Measurements from ENCODE around the gene PALLD. TPM values are rescaled to one million over a fixed set of nuclear protein-coding genes. Genes with fewer than 3 reads are reported as not detected.
A peak's percentile ranks its signal among the peaks of the same experiment; 100 is the strongest.

Gene PALLD
- total and polyA plus RNA-seq, 2 donors (not counting 3 experiments of a cell fraction or from before 2014, with no cell fraction given) = 13.4 to 48.2 TPM

- TF ChIP-seq FOS (IDR thresholded peaks at IDR 0.05; ENCODE audit: borderline replicate concordance, insufficient read depth, low read length) (no peak), EZH2 (IDR thresholded peaks at IDR 0.05; ENCODE audit: borderline replicate concordance, low read depth, low read length, severe bottlenecking) (no peak), GATA2 (IDR thresholded peaks at IDR 0.05; ENCODE audit: insufficient read depth, insufficient read length, low read depth, low read length) (peak; percentile 29), POLR2A (IDR thresholded peaks at IDR 0.05; ENCODE audit: low read depth, low read length) (no peak), JUN (IDR thresholded peaks at IDR 0.05; ENCODE audit: borderline replicate concordance, insufficient read depth, insufficient read length, low read depth) (peak; percentile 49), MAX (IDR thresholded peaks at IDR 0.05; ENCODE audit: insufficient read depth, insufficient read length) (no peak)
- TF ChIP-seq, protein P1, sequence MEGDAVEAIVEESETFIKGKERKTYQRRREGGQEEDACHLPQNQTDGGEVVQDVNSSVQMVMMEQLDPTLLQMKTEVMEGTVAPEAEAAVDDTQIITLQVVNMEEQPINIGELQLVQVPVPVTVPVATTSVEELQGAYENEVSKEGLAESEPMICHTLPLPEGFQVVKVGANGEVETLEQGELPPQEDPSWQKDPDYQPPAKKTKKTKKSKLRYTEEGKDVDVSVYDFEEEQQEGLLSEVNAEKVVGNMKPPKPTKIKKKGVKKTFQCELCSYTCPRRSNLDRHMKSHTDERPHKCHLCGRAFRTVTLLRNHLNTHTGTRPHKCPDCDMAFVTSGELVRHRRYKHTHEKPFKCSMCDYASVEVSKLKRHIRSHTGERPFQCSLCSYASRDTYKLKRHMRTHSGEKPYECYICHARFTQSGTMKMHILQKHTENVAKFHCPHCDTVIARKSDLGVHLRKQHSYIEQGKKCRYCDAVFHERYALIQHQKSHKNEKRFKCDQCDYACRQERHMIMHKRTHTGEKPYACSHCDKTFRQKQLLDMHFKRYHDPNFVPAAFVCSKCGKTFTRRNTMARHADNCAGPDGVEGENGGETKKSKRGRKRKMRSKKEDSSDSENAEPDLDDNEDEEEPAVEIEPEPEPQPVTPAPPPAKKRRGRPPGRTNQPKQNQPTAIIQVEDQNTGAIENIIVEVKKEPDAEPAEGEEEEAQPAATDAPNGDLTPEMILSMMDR (IDR thresholded peaks at IDR 0.05; ENCODE audit: extremely low read depth in 1 of 2, insufficient read depth in 1 of 2, low read depth in 1 of 2, low read length in 2 of 2) = no peak
- ChIA-PET CTCF (interaction anchor here (0.7 kb wide), 1 partner anchor 10 kb away, joined by 5 read pairs; no protein-coding TSS in a partner anchor), POLR2A (no interaction called here)
- intact Hi-C loops (cut with micrococcal nuclease) = loop anchor here (1.0 kb wide), 1 partner anchor 11 kb away; no protein-coding TSS in a partner anchor
- Histone ChIP-seq H3K4me1 (ENCODE audit: control insufficient read depth, extremely low read depth, insufficient read depth, low read length) (peaks cover 26% of the 10 kb centered on the region), H3K27me3 (ENCODE audit: control insufficient read depth in 2 of 2, insufficient read depth in 2 of 2, low read length in 2 of 2) (no peaks in the 10 kb centered on the region), H3K79me2 (ENCODE audit: control insufficient read depth, insufficient read depth, low read length) (no peaks in the 10 kb centered on the region), H3K9ac (replicated peaks; ENCODE audit: extremely low read depth, insufficient read depth, low read length) (peak overlapping the region; percentile 45), H4K20me1 (replicated peaks; ENCODE audit: control insufficient read depth, extremely low read depth, insufficient read depth, low read length) (no peaks in the 10 kb centered on the region), H3K9me3 (replicated peaks; ENCODE audit: control insufficient read depth, insufficient read depth, low read length) (no peaks in the 10 kb centered on the region), H3K4me2 (ENCODE audit: insufficient read depth, low read length) (peak overlapping the region; percentile 53), H3K9me1 (replicated peaks; ENCODE audit: control insufficient read depth, extremely low read depth, insufficient read depth, low read length) (no peaks in the 10 kb centered on the region), H2AFZ (ENCODE audit: low read depth, low read length) (peak overlapping the region; percentile 58), H3K36me3 (ENCODE audit: control insufficient read depth in 2 of 2, extremely low read depth in 1 of 2, insufficient read depth in 2 of 2, low read length in 2 of 2) (no peaks in the 10 kb centered on the region), H3K4me3 (replicated peaks in 1 of 3; ENCODE audit: insufficient read depth in 1 of 3, low read depth in 1 of 3, low read length in 3 of 3) (peak overlapping the region in 2 of 3 experiments; percentile 11 to 30), H3K27ac (ENCODE audit: insufficient read depth, low read depth, low read length) (peak overlapping the region; percentile 39)
- BruUV-seq (replicated peaks) = TSS peak; percentile 75
- DNase-seq (ENCODE audit: low read depth, low spot score) (peak; percentile 98), FAIRE-seq (peak; percentile 70)
- dilution Hi-C loops (cut with MboI; ENCODE audit: extremely low pct_ligation_motif_present, low sequenced_read_pairs) = no loop called here
These were observed 72.4 kb downstream of the PALLD start for GRCh38 chr4:168569066-168569930.

Data from endothelial cell of umbilical vein (primary cell).